ENCODE data around the gene LRRC3C.

- TF ChIP-seq, protein P1, sequence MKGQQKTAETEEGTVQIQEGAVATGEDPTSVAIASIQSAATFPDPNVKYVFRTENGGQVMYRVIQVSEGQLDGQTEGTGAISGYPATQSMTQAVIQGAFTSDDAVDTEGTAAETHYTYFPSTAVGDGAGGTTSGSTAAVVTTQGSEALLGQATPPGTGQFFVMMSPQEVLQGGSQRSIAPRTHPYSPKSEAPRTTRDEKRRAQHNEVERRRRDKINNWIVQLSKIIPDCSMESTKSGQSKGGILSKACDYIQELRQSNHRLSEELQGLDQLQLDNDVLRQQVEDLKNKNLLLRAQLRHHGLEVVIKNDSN (IDR thresholded peaks at IDR 0.05): no peak
- TF ChIP-seq CEBPB (IDR thresholded peaks at IDR 0.05) (no peak), TAF1 (IDR thresholded peaks at IDR 0.05; ENCODE audit: low read depth) (no peak), REST (IDR thresholded peaks at IDR 0.05; ENCODE audit: low read depth) (no peak), TEAD4 (IDR thresholded peaks at IDR 0.05) (no peak), YY1 (IDR thresholded peaks at IDR 0.05; ENCODE audit: low read depth) (no peak), EP300 (IDR thresholded peaks at IDR 0.05; ENCODE audit: borderline replicate concordance) (no peak), RAD21 (IDR thresholded peaks at IDR 0.05; ENCODE audit: low read depth) (no peak), TCF12 (IDR thresholded peaks at IDR 0.05; ENCODE audit: low read depth) (no peak), CREB1 (IDR thresholded peaks at IDR 0.05; ENCODE audit: low read depth) (no peak)
- TF ChIP-seq, protein P2, sequence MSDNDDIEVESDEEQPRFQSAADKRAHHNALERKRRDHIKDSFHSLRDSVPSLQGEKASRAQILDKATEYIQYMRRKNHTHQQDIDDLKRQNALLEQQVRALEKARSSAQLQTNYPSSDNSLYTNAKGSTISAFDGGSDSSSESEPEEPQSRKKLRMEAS (IDR thresholded peaks at IDR 0.05): no peak
Measured at GRCh38 chr17:39933912-39934311, 6.4 kb downstream of the LRRC3C start.
